Activated T-cell treated with anti-CD3 and anti-CD28 coated beads, Interleukin-2, amount 50 U/mL, for 24 hours (primary cell): ENCODE data around the gene ING4.

ENCODE experiments used
- DNase-seq: peaks from one replicate; pipeline ENCODE4 v3.0.0-alpha.2; 2020
- H3K27ac Mint-ChIP-seq: 2 replicates; pipeline ENCODE4 v1.8.0; 2020; ENCODE audit warnings: mild to moderate bottlenecking, mixed read lengths
- H3K27me3 Mint-ChIP-seq: 2 replicates; pipeline ENCODE4 v1.8.0; 2020; ENCODE audit warnings: mixed read lengths
- H3K36me3 Mint-ChIP-seq: 2 replicates; pipeline ENCODE4 v1.8.0; 2020; ENCODE audit warnings: low read depth, mixed read lengths
- H3K4me1 Mint-ChIP-seq: 2 replicates; pipeline ENCODE4 v1.8.0; 2020; ENCODE audit warnings: low read depth, mixed read lengths
- H3K4me3 Mint-ChIP-seq: 2 replicates; pipeline ENCODE4 v1.8.0; 2020; ENCODE audit warnings: mild to moderate bottlenecking, moderate library complexity, mixed read lengths
- H3K9me3 Mint-ChIP-seq: 2 replicates; pipeline ENCODE4 v1.8.0; 2020; ENCODE audit warnings: mixed read lengths

The ING4 gene

DNA sequence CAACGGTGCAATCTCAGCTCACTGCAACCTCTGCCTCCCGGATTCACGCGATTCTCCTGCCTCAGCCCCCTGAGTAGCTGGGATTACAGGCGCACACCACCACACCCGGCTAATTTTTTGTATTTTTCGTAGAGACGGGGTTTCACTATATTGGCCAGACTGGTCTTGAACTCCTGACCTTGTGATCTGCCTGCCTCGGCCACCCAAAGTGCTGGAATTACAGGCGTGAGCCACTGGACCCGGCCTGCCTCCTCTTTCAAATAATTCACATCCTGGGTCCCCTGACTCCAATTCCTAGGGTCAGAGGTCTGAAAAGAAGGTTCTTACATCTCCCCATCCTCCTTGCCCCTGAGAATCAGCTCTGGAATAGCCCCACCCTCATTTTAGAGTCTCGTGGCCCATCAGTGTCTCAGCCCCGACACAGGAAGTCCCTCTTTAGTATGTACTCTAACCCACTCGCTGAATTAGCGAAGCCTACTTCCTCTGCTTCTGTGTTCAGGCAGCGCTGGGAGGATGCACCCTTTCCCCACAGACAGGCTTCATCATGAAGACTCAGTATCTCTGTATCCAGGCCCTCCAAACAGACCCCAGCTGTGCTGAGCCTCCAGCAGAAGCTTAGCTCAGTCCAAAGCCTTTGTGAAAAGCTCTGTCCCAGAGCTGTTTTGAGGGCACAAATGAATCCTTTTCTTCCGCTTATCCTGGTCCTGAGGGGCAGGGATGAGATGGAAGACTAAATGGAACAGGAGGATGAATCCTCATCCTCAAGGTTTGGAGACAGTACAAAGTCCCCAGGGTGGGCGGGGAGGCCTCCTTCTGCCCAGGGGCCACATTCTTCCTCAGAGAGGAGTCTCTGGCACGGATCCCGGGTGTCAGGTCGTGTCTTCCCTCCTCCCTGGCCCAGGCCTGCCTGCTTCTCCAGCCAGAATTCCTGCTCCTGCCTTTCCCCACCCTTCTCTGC is 30.6 kb downstream of the ING4 start:
- no peaks in the 10 kb centered on the region for H3K27me3 Mint-ChIP-seq
- no peaks in the 10 kb centered on the region for H3K36me3 Mint-ChIP-seq
- DNase-seq = peak; percentile 71
- peak overlapping the region; percentile 77 for H3K4me3 Mint-ChIP-seq
- H3K27ac Mint-ChIP-seq = peak overlapping the region; percentile 98
- H3K4me1 Mint-ChIP-seq = peaks cover 65% of the 10 kb centered on the region
- H3K9me3 Mint-ChIP-seq = no peaks in the 10 kb centered on the region

DNA sequence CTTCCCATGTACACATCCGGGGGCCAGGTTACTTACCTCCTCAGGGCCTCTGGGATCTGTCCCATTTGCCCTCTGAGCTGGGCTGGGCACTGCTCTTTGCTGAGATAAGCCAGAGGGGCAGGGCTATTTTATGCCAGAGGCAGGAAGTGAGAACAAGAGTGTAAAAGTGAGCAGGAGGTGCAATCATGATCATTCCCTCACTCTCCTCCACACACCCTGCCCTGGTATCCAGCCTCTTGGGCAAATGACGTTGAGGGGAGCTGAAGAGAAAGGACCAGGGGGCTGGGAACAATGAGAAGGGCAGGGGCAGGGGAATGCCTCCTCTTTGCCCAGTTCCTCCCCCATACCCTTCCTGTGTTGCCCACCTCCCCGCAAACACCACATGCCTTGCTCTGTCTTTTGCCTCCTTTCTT is 31.4 kb downstream of the ING4 start:
- no peaks in the 10 kb centered on the region for H3K9me3 Mint-ChIP-seq
- peak overlapping the region; percentile 98 for H3K27ac Mint-ChIP-seq
- H3K4me1 Mint-ChIP-seq = peaks cover 72% of the 10 kb centered on the region
- H3K4me3 Mint-ChIP-seq = peak overlapping the region; percentile 77
- H3K36me3 Mint-ChIP-seq = no peaks in the 10 kb centered on the region
- peak; percentile 59 for DNase-seq
- H3K27me3 Mint-ChIP-seq = no peaks in the 10 kb centered on the region

DNA sequence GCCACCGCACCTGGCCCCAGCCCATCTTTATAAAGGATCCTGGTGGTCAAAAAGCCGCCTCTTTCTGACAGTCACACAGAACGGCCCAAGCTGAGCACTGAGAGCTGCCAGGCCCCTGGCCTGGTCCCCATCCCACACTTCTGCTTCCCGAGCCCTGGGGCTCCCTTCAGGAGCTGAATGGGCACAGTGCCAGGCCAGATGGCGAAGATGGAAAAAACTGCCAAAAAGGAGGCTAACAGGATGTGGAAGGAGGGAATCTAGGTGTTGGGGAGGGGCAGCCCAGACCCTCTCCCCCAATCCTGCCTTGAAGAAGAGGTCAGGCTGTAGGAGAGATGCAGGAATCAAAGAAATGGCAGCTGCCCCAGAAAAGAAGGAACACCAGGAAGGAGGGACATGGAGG is 32.2 kb downstream of the ING4 start:
- no peak for DNase-seq
- no peaks in the 10 kb centered on the region for H3K9me3 Mint-ChIP-seq
- H3K27ac Mint-ChIP-seq = peak overlapping the region; percentile 98
- H3K27me3 Mint-ChIP-seq = no peaks in the 10 kb centered on the region
- H3K4me1 Mint-ChIP-seq = peaks cover 67% of the 10 kb centered on the region
- H3K36me3 Mint-ChIP-seq = no peaks in the 10 kb centered on the region
- H3K4me3 Mint-ChIP-seq = peak overlapping the region; percentile 77

DNA sequence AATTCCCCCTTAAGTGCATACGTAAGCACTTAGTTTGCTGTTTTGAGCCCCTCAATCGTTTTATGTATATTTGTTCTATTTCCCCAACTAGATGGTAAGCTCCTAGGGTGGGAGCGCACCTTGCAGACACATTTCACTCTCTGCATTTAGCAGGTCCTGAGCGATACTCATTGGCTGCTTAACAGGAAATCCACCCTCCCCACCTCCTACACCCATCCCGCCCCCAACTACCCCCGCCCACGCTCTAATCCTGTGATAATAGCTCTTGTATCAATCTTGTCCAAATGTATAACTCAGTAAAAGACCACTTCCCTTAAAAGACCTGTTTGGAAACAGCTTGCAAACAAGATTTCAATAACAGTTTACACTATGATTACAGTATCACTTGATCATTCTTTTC is 35.3 kb downstream of the ING4 start:
- peak overlapping the region; percentile 83 for H3K27ac Mint-ChIP-seq
- H3K36me3 Mint-ChIP-seq = no peaks in the 10 kb centered on the region
- DNase-seq = no peak
- H3K4me3 Mint-ChIP-seq = peak overlapping the region; percentile 72
- H3K27me3 Mint-ChIP-seq = no peaks in the 10 kb centered on the region
- no peaks in the 10 kb centered on the region for H3K9me3 Mint-ChIP-seq
- peaks cover 44% of the 10 kb centered on the region for H3K4me1 Mint-ChIP-seq

DNA sequence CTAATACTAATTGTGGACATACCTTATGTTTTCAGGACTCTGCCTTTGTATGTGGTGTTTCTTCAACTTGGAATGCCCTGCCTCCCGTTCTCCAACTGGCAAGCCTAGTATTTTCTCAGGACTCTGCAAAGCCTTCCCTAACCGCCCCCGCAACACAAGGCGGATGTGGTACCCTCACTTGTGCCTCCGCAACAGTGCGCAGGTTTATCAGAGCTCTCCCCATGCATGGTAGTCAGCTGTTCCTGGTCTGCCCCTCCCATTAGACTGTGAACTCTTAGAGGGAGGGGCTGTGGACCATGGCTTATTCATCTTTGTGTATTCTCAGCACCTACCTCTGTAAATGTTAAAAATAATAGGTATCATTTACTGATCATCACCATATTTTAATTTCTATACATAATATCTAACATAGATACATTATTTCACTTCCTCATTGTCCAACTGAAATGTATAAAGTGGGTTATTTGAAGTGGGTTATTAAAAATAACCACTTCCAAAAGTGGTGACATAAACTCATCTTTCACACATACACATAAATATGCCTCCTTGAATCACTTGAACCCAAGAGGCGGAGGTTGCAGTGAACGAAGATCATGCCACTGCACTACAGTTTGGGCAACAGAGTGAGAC is 36.1 kb downstream of the ING4 start:
- Mint-ChIP-seq H3K36me3 (no peaks in the 10 kb centered on the region), H3K27ac (peak overlapping the region; percentile 83), H3K9me3 (no peaks in the 10 kb centered on the region), H3K27me3 (no peaks in the 10 kb centered on the region), H3K4me3 (peak overlapping the region; percentile 72), H3K4me1 (peaks cover 36% of the 10 kb centered on the region)
- no peak for DNase-seq

DNA sequence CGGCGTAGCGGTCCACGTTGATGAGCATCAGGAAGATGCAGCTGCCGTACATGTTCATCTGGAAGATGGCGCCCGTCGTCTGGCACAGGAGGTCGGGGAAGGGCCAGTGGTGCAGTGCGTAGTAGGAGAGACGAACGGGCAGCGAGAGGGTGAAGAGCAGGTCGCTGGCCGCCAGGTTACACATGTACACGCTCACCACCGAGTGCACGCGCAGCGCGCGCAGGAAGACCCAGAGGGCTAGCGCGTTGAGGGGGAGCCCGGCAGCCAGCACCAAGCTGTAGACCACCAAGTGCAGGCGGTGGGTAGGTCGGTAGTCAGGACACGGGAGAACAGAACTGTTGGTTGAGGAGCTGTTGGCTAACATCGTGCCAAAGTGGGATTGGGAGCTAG is 42.0 kb downstream of the ING4 start:
- H3K9me3 Mint-ChIP-seq = no peaks in the 10 kb centered on the region
- H3K4me3 Mint-ChIP-seq = peak overlapping the region; percentile 67
- H3K27ac Mint-ChIP-seq = peak overlapping the region; percentile 77
- peaks cover 12% of the 10 kb centered on the region for H3K36me3 Mint-ChIP-seq
- H3K4me1 Mint-ChIP-seq = peaks cover 14% of the 10 kb centered on the region
- DNase-seq = no peak
- H3K27me3 Mint-ChIP-seq = no peaks in the 10 kb centered on the region

DNA sequence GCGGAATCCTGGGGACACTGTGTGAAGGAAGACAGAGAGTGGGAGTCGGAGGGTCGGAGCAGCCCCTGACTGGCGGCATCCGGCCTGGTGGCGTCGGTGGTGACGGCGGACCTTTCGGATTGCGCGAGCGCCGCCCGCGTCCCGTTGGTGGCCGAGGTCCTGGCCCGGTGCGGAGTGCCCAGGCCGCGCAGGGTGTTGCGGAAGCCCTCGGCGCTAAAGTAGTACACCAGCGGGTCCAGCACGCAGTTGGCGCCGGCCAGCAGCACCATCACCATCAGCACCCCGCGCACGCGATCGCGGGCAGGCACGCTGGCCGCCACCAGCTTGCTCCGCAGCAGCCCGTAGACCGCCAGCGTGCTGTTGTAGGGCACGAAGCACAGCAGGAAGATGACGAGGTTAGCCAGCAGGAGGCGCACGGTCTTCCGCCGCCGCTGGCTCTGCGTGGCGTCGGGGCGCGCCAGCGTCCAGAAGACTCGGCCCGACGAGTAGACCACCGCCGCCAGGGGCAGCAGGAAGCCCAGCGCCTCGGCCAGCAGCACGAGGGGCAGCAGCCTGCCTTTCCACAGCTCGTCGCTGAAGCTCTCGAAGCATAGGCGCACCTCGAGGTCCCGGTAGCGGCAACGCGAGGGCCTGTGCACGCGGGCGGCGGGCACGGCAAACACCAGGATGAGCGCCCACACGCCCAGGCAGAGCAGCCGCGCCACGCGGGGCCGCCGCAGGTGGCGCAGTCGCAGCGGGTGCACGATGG is 42.6 kb downstream of the ING4 start:
- Mint-ChIP-seq H3K4me3 (peak overlapping the region; percentile 67), H3K9me3 (no peaks in the 10 kb centered on the region), H3K36me3 (peaks cover 12% of the 10 kb centered on the region), H3K27ac (no peak overlapping the region), H3K27me3 (no peaks in the 10 kb centered on the region), H3K4me1 (peaks cover 14% of the 10 kb centered on the region)
- peak; percentile 77 for DNase-seq

DNA sequence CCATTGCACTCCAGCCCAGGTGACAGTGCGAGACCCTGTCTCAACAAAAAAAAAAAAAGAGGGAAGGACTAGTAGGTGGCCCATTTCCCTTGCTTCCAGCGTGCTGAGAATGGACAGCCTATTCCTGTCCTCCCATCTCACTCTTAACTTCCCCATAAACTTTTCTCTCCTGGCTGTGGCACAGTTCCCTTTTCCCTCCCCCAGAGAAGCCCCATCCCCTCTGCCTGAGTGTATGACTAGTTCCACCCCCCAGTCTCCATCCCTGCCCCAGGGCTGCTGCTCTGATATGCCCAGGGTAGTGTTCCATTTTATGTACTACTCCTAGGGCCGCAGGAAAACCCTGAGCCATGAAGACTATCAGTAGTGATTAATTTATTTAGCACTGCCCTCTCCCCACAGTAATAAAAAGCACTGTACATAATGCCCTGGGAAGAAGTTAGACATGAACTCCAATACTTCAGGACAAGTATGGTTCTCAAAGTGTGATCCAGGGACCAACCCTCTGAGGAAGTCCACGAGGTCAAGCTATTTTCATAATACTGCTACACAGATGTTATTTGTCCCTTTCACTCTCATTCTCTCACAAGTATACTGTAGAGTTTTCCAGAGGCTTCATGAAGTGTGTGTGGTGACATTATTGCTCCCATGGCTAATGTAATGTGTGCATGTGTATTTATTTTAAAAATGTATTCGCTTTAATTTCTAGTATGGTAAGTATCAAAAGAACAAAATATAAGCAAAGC is 44.3 kb downstream of the ING4 start:
- peaks cover 20% of the 10 kb centered on the region for H3K4me1 Mint-ChIP-seq
- H3K27ac Mint-ChIP-seq = peak overlapping the region; percentile 38
- H3K27me3 Mint-ChIP-seq = no peaks in the 10 kb centered on the region
- no peak overlapping the region for H3K4me3 Mint-ChIP-seq
- DNase-seq = no peak
- H3K36me3 Mint-ChIP-seq = peaks cover 12% of the 10 kb centered on the region
- no peaks in the 10 kb centered on the region for H3K9me3 Mint-ChIP-seq

DNA sequence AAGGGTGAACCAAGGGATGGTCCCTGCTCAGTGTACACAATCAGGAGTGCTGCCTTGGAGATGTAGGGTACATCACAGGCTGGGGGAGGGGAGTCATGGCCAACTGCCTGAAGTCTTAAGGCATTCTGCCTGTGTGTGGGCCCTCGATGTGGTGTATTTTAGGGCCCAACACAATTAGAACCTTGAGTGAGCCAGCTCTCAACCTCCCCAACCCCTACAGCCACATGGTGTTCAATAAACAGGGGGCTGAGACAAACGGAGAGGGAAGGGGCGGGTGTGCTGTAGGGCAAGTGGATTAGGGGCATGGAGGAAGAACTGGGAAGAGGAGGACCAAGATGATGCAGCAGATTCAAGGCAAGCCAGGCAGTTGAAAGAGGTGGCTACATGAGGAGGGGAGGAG is 47.1 kb downstream of the ING4 start:
- DNase-seq = no peak
- H3K36me3 Mint-ChIP-seq = peaks cover 7% of the 10 kb centered on the region
- H3K4me1 Mint-ChIP-seq = peaks cover 38% of the 10 kb centered on the region
- H3K27me3 Mint-ChIP-seq = no peaks in the 10 kb centered on the region
- no peak overlapping the region for H3K4me3 Mint-ChIP-seq
- peak overlapping the region; percentile 13 for H3K27ac Mint-ChIP-seq
- no peaks in the 10 kb centered on the region for H3K9me3 Mint-ChIP-seq

DNA sequence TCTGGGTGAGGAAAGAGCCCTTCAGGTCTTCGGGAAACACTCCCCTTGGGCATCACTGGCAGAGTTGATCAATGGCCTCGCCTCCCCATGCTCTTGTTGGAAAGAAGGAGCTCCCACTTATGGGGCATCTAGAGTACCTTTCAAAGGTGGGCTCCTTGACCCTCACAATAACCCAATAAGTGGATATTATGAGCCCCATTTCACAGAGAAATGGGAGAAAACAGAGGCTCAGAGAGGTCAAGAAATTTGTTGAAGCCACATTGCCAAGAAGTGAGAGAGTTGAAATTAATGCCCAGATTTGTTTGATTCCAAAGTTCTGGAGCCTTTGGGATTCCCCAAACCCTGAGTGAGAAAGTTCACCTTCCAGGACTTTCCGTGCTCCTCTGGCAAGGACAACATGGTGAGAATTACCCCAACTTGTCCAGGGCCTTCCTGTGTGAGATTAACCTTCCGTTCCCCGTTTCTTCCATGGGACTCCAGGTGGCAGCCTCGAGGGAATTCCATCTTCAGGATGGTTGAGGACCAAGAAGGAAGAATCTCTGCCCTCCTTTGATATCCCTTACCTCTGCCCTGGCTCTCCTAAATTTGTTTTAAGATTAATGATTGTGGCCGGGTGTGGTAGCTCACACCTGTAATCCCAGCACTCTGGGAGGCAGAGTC is 48.3 kb downstream of the ING4 start:
- no peak for DNase-seq
- Mint-ChIP-seq H3K4me1 (peaks cover 40% of the 10 kb centered on the region), H3K27me3 (no peaks in the 10 kb centered on the region), H3K9me3 (no peaks in the 10 kb centered on the region), H3K27ac (peak overlapping the region; percentile 69), H3K4me3 (no peak overlapping the region), H3K36me3 (peaks cover 1% of the 10 kb centered on the region)

DNA sequence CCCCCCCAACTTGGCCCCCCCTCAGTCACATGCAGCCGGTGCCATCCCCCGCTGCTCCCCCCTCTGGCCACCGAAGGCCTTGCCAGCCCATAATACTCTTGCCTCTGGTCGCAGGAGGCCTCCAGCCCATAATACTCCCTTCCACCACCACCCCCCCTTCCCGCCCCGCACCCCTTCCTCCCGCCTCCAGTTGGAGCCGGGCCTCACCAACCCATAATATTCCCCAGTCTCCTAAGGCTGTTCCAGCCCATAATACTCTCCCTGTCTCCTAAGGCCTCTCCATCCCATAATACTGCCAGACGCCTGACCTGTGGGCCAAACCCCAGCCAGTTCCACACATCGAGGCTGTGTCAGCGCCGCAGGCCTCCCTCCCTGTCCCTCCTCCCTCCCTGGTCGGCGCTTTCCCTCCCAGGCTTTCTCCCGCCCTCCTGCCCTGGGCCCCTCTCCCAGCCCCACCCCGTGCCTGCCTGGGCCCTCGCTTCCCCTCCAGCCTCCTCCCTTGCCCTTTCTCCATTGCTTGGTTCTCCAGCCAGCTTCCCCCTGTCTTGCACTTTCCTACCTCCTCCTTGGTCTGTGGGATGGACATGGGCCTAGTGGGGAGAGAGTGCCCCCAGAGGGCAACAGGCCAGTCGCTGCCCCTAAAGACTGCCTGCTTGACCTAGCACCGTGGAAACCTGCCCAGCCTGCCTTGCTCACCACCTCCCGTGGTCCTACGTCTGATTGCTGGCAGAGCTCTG is 49.0 kb downstream of the ING4 start:
- no peaks in the 10 kb centered on the region for H3K36me3 Mint-ChIP-seq
- peak; percentile 49 for DNase-seq
- no peaks in the 10 kb centered on the region for H3K27me3 Mint-ChIP-seq
- no peaks in the 10 kb centered on the region for H3K9me3 Mint-ChIP-seq
- H3K27ac Mint-ChIP-seq = peak overlapping the region; percentile 69
- peaks cover 40% of the 10 kb centered on the region for H3K4me1 Mint-ChIP-seq
- H3K4me3 Mint-ChIP-seq = no peak overlapping the region

DNA sequence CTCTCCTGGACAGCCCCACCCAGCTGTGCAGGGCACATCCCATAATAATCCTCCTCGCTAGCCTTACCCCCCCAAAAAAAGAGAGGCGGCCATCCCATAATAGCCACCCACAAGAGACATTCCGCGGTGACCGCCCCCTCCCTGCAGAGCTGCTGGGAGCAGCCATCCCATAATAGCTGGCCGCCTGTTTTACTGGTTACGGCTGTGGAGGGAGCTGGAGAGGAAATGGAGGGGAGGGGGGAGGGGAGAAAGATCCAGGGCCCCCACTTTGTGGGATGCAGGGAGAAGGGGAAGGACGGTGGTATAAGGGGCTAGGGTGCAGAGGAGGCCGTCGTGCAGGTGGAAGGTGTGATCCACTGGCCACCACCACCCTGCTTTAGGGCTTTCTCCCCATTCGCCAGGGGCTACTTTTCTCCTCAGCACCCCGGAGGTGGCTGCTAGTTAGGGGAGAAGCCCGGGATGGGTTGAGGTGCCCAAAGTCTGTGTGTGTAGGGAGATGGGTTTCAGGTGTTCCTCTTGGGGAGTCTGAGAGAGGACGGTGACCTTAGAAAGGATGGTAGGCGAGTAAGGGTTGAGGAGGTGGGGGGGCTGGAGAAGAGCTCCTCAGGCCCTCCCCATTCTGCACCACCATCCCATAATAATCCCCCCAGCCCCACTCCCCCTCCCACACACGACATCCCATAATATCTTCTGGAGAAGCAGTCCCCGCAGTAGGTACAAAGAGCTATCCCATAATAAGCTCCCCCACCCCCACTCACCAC is 49.7 kb downstream of the ING4 start:
- Mint-ChIP-seq H3K36me3 (no peaks in the 10 kb centered on the region), H3K27ac (peak overlapping the region; percentile 38), H3K27me3 (no peaks in the 10 kb centered on the region), H3K9me3 (no peaks in the 10 kb centered on the region), H3K4me1 (peaks cover 40% of the 10 kb centered on the region), H3K4me3 (no peak overlapping the region)
- peak; percentile 50 for DNase-seq

DNA sequence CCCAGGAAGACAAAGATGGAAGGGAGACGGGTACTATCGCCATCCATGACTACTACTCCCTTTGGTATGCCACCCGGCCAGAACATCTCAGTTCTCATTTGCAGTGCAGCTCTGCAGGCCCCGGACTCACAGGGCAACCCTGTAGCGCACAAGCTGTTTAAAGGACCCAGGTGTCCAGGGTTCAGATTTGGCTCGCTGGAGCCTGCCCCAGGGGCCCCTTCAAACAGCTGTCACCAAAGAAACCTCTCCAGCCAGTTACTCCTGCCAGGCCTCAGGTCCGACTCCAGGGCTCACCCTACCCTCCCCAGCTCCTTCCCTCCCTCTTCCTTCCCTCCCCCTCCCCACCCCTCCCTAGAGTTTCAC is 50.3 kb downstream of the ING4 start:
- DNase-seq = no peak
- Mint-ChIP-seq H3K36me3 (no peaks in the 10 kb centered on the region), H3K4me1 (peaks cover 38% of the 10 kb centered on the region), H3K4me3 (no peak overlapping the region), H3K9me3 (no peaks in the 10 kb centered on the region), H3K27me3 (no peaks in the 10 kb centered on the region), H3K27ac (peak overlapping the region; percentile 50)
